DND-41 (cell line): Measurements from ENCODE around the gene NEDD1.

Experiments
- CTCF ChIP-seq: IDR thresholded peaks from 2 replicates; pipeline ENCODE4 v1.5.1; 2012; ENCODE audit warnings: borderline replicate concordance, low read length, moderate library complexity, mild to moderate bottlenecking; ENCODE audit not compliant: poor library complexity, severe bottlenecking; ENCODE audit errors: extremely low read depth
- EZH2 ChIP-seq: IDR thresholded peaks from 3 replicates; pipeline ENCODE4 v1.6.1; 2012; ENCODE audit warnings: borderline replicate concordance, low read depth, mild to moderate bottlenecking, moderate library complexity, low read length, inconsistent platforms; ENCODE audit not compliant: severe bottlenecking

DNA sequence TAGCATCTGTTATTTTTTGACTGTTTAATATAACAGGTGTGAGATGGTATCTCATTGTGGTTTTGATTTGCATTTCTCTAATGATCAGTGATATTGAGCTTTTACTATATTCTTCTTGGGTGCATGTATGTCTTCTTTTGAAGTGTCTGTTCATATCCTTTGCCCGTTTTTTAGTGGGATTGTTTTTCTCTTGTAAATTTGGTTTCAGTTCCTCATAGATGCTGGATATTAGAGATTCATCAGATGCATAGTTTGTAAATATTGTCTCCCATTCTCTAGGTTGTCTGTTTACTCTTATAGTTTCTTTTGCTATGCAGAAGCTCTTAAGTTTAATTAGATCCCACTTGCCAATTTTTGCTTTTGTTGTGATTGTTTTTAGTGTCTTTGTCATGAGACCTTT is 48.9 kb upstream of the NEDD1 start:
- TF ChIP-seq CTCF: no peak
- TF ChIP-seq EZH2: no peak
